ENCODE measurements around the gene FHAD1.

- TF ChIP-seq POLR2A (IDR thresholded peaks at IDR 0.05; ENCODE audit: extremely low read depth, insufficient read length) (no peak), CTCF (IDR thresholded peaks at IDR 0.05; ENCODE audit: low read depth, low read length) (no peak), MAX (IDR thresholded peaks at IDR 0.05; ENCODE audit: low read depth, low read length) (no peak)
These were observed 107.5 kb downstream of the FHAD1 start for GRCh38 chr1:15354580-15354965.
